NCI-H82 treated with DMSO at 0.1 percent for 48 hours (cell line): Measurements from ENCODE around the gene EPS8.

ENCODE experiments used
- DNase-seq: peaks from one replicate; lab custom pipeline; 2025; ENCODE audit not compliant: unreplicated experiment; lab: John Stamatoyannopoulos, UW

The EPS8 gene

GRCh38 chr12:15613981-15614380 lies 175.2 kb downstream of the EPS8 start:
- DNase-seq = no peak

- DNase-seq = no peak
Measured at GRCh38 chr12:15608941-15609340, 180.2 kb downstream of the EPS8 start.

DNA sequence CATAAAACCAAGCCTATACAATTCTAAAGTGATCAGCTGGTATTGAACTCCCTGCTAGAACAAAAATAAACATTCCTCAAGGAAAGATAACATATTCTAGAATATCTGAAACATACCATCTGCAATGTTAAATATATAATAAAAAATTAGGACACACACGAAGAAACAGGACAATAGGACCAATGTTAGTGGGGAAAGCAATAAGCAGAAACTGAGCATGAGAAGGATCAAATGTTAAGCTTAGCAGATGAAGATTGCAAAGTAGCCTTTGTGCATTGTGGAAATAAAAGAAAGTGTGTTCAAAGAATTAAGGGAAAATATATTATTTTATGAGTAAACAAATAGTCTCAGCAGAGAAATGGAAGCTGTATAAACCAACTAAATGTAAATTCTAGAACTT lies 180.8 kb downstream of the EPS8 start:
- no peak for DNase-seq

- no peak for DNase-seq
Measured at GRCh38 chr12:15605881-15606590, 183.2 kb downstream of the EPS8 start.

- DNase-seq = peak; percentile 91
Measured at GRCh38 chr12:15603474-15604085, 185.6 kb downstream of the EPS8 start.

GRCh38 chr12:15602051-15602672 lies 187.0 kb downstream of the EPS8 start:
- DNase-seq = no peak

- DNase-seq = no peak
Measured at GRCh38 chr12:15601210-15601800, 187.9 kb downstream of the EPS8 start.

GRCh38 chr12:15600223-15600935 lies 188.8 kb downstream of the EPS8 start:
- no peak for DNase-seq

- no peak for DNase-seq
Measured at GRCh38 chr12:15599266-15600037, 189.7 kb downstream of the EPS8 start.

DNA sequence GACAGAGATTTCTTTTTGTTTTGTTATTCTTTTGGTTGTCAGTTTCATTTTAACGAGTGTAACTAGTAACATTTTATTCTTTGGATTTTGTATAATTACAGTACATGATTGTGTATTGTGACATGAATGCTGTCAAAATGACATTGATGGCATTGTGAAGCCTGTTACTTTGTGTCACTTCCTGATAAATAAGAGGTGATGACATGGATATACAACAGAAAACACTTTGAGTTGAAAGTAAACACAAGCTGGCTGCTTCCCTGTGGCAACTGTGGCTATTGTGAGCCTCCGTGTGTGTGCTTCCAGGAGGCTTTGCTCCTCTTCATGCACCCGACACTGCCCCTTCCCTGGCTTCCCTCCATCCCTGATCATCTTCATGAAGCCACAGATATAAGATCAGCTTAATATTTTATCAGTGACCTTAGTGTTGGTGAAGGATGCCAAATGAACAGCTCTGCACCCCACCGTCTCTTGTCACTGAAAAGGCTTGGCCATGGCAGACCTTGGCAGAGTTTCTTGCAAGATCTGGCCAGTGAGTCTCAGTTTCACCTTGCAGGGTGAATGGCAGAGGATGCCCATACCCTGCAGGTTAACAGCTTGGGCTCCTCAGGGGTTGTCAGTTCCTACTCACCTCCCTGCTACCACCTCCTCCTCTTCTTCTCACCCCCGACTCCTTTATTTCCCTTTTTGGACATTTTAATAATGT lies 191.9 kb downstream of the EPS8 start:
- no peak for DNase-seq

DNA sequence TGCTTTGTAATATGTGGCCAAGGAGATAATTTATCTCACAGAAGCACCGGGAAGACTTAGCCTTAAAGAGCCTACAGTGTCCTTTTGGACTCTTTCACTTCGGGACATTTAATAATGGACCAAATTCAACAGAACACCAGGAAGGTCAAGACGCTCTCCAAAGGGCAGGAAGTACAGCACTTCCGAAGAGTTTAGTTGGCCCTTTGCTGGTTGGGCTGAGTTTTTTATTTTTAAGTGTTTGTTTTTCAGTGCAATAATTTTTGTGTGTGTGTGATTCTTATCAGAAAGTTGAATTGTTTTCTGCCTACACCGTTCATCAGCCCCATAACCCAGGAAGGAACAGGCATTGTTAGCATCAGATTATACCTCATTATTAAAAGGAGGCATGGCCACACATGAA lies 193.0 kb downstream of the EPS8 start:
- no peak for DNase-seq

DNA sequence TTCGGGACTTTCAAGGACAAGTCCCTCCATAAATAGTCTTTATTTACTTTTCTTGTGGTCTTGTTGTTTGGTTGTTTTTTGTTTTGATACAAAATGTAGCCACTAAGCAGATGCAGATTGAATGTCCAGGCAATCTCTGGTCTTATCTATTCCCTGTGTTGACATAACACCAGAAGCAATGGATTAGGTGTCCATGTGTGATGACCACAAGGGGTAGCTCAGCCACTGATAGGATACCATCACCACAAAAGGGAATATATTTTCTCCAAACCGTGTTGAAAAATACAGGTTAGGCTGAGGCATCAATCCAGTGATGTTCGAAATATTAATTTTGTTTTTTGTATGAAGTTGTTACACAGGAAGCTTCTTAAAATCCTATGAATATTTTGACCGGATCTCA lies 196.3 kb downstream of the EPS8 start:
- DNase-seq = no peak

GRCh38 chr12:15591811-15592210 lies 197.4 kb downstream of the EPS8 start:
- no peak for DNase-seq

- DNase-seq = peak; percentile 98
Measured at GRCh38 chr12:15590180-15590826, 198.9 kb downstream of the EPS8 start.

DNA sequence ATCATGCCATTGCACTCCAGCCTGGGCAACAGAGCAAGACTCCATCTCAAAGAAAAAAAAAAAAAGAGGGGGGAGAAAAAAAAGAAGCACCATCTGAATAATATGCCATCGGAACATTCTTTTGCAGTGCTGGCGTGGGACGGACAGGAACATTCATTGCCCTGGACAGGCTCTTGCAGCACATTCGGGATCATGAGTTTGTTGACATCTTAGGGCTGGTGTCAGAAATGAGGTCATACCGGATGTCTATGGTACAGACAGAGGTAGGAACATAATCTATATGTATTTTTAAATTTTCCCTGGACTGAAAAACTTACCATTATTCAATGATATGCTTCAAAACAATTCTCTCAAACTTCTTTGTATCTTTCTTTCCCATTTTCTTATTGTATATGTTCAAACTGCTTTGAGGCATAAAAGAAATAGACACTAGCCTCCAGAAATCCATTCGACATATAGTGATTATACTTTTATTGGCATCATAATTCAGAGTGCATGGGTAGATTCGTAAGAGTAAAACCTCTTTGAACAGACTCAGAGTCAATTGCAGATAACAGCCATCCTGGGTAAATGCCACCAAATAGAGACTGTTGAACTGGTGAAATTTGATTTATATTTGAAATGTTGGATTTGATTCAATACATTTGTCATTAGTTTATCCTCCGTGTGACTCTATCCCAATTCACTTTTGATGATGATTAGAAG lies 199.7 kb downstream of the EPS8 start:
- DNase-seq = no peak

DNA sequence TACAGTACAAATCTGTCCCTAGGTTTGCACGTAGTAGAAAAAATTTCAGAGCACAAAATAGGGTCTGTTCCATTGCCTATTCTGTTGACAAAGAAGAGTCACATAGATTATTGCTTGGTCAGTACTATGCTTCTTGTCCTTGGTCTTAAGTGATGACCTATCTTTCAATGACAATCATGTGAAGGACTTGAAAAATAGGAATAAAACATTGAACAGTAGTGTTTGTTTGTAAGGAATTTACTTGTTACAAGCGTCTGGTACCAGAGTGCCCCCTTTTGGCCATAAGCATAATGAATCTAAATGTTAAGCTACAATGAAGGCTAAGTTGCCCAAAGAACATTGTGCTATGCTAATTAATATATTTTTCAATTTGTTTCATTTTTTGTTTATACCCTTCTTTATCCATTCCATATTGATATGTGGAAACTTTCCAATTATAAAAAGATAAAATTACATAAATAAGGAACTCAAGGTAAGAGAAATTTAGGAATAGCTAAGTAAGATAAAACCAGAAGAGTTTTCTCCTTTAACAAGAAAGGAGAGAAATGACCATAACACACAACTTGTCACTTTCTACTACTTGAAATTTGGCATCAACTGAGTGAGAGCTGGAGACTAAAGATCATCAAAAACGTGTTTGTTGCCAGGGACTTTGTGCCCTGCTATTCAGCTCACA lies 204.7 kb downstream of the EPS8 start:
- DNase-seq = peak; percentile 55

DNA sequence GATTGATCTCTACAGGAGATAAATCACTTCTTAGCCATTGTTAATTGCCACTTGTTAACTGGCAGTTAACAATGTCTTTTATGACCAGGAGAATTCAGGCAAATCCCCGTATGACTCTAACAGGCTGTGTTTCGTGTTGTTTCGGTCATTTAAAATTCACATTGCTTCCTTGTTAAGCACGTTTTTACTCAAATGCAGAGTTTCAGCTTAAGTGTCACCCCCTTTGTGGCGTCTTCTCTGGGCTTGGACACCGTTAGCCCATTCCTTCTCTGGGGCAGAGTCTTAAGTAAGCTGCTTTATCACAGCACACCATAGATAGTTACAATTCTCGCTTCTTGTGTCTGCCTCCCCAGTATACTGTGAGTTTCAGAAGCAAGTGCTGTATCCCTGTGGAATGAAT lies 205.4 kb downstream of the EPS8 start:
- no peak for DNase-seq

DNA sequence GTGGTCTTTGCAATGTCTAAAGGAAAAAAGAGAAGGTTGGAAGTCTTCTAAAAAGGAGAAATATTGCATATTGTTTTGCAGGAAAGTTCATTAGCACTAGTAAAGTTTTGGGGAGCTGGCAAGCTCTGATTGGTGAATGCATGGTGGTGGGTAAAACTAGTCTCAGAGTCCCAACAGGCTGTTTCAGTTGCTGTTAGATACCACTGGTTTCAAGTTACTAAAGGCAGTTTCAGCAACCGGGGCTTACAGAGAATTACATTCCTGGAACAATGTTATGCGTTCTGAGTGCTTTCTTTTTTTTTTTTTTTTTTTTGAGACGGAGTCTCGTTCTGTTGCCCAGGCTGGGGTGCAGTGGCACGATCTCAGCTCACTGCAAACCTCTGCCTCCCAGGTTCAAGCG lies 208.2 kb downstream of the EPS8 start:
- no peak for DNase-seq
